Fibroblast of lung (primary cell): Measurements from ENCODE around the gene CASTOR2. TPM values are rescaled to one million over a fixed set of nuclear protein-coding genes. Genes with fewer than 3 reads are reported as not detected.

Experiments
- DNase-seq, 2 donors: peaks; one replicate each; pipeline versions ENCODE4 v3.0.0 to v3.0.0-alpha.2; 2010; ENCODE audit warnings: low read depth in 2 of 2
- H2AFZ ChIP-seq: 2 replicates; pipeline ENCODE4 v1.5.1; 2012; ENCODE audit warnings: low read length, control low read depth, inconsistent platforms
- H3K27ac ChIP-seq: 2 replicates; pipeline ENCODE4 v1.5.1; 2011; ENCODE audit warnings: low read length, control low read depth; ENCODE audit not compliant: insufficient read depth
- H3K27me3 ChIP-seq: 2 replicates; pipeline ENCODE4 v1.5.1; 2011; ENCODE audit warnings: mild to moderate bottlenecking, low read length; ENCODE audit not compliant: control insufficient read depth, insufficient read depth
- H3K36me3 ChIP-seq: 2 replicates; pipeline ENCODE4 v1.5.1; 2011; ENCODE audit warnings: low read length; ENCODE audit not compliant: control insufficient read depth, insufficient read depth
- H3K4me1 ChIP-seq: 2 replicates; pipeline ENCODE4 v1.5.1; 2011; ENCODE audit warnings: low read length; ENCODE audit not compliant: control insufficient read depth, insufficient read depth; ENCODE audit errors: extremely low read depth
- H3K4me2 ChIP-seq: 2 replicates; pipeline ENCODE4 v1.5.1; 2011; ENCODE audit warnings: low read length, control low read depth; ENCODE audit not compliant: insufficient read depth; ENCODE audit errors: extremely low read depth
- H3K4me3 ChIP-seq, 4 experiments: fragments of 200-600 bp in 1 of 4; sonication (generic) in 1 of 4; replicated peaks in 1 of 4; 2 replicates each; pipeline ENCODE4 v1.5.1; 2011 to 2016; ENCODE audit warnings: low read length in 4 of 4, low read depth in 3 of 4, mild to moderate bottlenecking in 3 of 4, control low read depth in 2 of 4, inconsistent platforms in 1 of 4, mixed read lengths in 1 of 4; ENCODE audit not compliant: insufficient read depth in 1 of 4; ENCODE audit errors: control extremely low read depth in 1 of 4
- H3K79me2 ChIP-seq: 2 replicates; pipeline ENCODE4 v1.5.1; 2012; ENCODE audit warnings: mild to moderate bottlenecking, low read length, inconsistent platforms; ENCODE audit not compliant: control insufficient read depth, insufficient read depth
- H3K9ac ChIP-seq: 2 replicates; pipeline ENCODE4 v1.5.1; 2011; ENCODE audit warnings: mild to moderate bottlenecking, low read length, control low read depth; ENCODE audit not compliant: insufficient read depth
- H3K9me3 ChIP-seq: 2 replicates; pipeline ENCODE4 v1.5.1; 2012; ENCODE audit warnings: low read depth, low read length; ENCODE audit not compliant: control insufficient read depth, insufficient read depth
- H4K20me1 ChIP-seq: 2 replicates; pipeline ENCODE4 v1.5.1; 2011; ENCODE audit warnings: low read length; ENCODE audit not compliant: control insufficient read depth, insufficient read depth; ENCODE audit errors: extremely low read depth
- EZH2 ChIP-seq: IDR thresholded peaks from 2 replicates; pipeline ENCODE4 v1.5.1; 2012; ENCODE audit warnings: low read length, control low read depth, mild to moderate bottlenecking; ENCODE audit errors: missing control alignments
- polyA plus RNA-seq, 2 donors: library from polyadenylated mRNA; depleted of rRNA in 1 of 2; stranded (reverse) in 1 of 2; unstranded in 1 of 2; fragments of >200 nt; gene quantifications; 2 replicates each; pipeline ENCODE4 v1.2.1, GENCODE V29; 2011 to 2012; ENCODE audit warnings: missing spikeins in 1 of 2
- total RNA-seq: library from RNA; depleted of rRNA; stranded (reverse); fragments of >200 nt; gene quantifications from 2 replicates; pipeline ENCODE4 v1.2.1, GENCODE V29; 2014
- TF ChIP-seq, protein P1 (sequence below), 2 donors: IDR thresholded peaks in 1 of 2; conservative IDR thresholded peaks in 1 of 2; 1 replicate in 1 of 2; 2 replicates in 1 of 2; pipeline ENCODE4 v1.5.1; 2011 to 2012; ENCODE audit warnings: low read length in 2 of 2, control low read depth in 1 of 2, inconsistent platforms in 1 of 2, low read depth in 1 of 2, mild to moderate bottlenecking in 1 of 2

The CASTOR2 gene
- total and polyA plus RNA-seq, 2 donors (not counting 1 experiment from before 2014, with no cell fraction given): 9.0 to 10.9 TPM

GRCh38 chr7:75042286-75042685, 77.8 kb downstream of the CASTOR2 start:
- H3K4me3 ChIP-seq: no peak overlapping the region
- no peak for DNase-seq
- H3K4me1 ChIP-seq: no peaks in the 10 kb centered on the region
- peak overlapping the region; percentile 5 for H3K4me2 ChIP-seq
- no peaks in the 10 kb centered on the region for H3K79me2 ChIP-seq
- H3K27ac ChIP-seq: no peak overlapping the region
- H3K9ac ChIP-seq: no peak overlapping the region
- no peak overlapping the region for H2AFZ ChIP-seq
- H3K9me3 ChIP-seq: no peaks in the 10 kb centered on the region
- no peaks in the 10 kb centered on the region for H4K20me1 ChIP-seq
- H3K36me3 ChIP-seq: peaks cover 11% of the 10 kb centered on the region
- no peaks in the 10 kb centered on the region for H3K27me3 ChIP-seq
- TF ChIP-seq, protein P1, sequence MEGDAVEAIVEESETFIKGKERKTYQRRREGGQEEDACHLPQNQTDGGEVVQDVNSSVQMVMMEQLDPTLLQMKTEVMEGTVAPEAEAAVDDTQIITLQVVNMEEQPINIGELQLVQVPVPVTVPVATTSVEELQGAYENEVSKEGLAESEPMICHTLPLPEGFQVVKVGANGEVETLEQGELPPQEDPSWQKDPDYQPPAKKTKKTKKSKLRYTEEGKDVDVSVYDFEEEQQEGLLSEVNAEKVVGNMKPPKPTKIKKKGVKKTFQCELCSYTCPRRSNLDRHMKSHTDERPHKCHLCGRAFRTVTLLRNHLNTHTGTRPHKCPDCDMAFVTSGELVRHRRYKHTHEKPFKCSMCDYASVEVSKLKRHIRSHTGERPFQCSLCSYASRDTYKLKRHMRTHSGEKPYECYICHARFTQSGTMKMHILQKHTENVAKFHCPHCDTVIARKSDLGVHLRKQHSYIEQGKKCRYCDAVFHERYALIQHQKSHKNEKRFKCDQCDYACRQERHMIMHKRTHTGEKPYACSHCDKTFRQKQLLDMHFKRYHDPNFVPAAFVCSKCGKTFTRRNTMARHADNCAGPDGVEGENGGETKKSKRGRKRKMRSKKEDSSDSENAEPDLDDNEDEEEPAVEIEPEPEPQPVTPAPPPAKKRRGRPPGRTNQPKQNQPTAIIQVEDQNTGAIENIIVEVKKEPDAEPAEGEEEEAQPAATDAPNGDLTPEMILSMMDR (conservative IDR thresholded peaks at IDR 0.05 in 1 of 2, IDR thresholded peaks at IDR 0.05 in 1 of 2; ENCODE audit: low read depth in 1 of 2, low read length in 2 of 2): no peak

DNA sequence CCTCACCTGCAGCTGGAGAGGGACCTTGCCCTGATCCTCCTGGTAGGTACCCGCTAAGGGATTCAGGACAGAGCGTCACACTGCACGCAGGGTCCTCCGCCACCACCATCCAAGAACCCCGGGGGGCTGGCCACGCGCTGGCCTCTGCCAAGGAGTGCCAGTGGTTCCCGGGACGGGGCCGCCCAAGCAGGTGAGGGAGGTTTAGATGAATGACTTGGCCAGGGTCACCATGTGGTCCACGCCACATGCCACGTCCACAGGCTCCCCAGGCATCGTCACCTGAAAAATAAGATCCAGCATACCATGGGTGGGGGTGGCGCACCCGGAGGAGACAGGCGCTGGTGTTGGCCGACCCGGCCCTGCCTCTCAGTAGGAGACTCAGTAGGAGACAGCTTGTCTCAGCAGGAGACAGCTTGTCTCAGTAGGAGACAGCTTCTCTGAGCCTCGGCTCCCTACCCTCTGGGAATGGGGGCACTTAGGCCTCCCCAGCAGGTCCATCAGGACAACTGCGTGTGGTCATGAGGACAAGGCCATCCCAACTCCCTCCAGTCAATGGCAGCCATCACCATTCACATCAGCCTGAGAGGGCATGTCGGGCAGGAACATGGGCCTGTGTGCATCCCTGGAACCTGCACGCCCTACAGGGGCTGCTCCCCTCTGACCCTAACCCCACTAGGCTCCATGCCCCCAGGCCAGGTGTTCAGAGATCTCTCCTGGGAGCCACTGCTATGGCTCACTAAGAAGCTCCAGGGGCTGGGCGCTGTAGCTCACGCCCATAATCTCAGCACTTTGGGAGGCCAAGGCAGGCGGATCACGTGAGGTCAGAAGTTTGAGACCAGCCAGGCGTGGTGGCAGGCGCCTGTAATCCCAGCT, 78.6 kb downstream of the CASTOR2 start:
- Histone ChIP-seq H3K36me3 (peaks cover 11% of the 10 kb centered on the region), H3K4me3 (no peak overlapping the region), H3K9ac (no peak overlapping the region), H3K9me3 (no peaks in the 10 kb centered on the region), H2AFZ (no peak overlapping the region), H3K27me3 (no peaks in the 10 kb centered on the region), H3K4me2 (no peak overlapping the region), H3K79me2 (no peaks in the 10 kb centered on the region), H3K27ac (no peak overlapping the region), H4K20me1 (no peaks in the 10 kb centered on the region), H3K4me1 (no peaks in the 10 kb centered on the region)
- DNase-seq: no peak
- TF ChIP-seq EZH2: no peak
- TF ChIP-seq, protein P1 (conservative IDR thresholded peaks at IDR 0.05 in 1 of 2, IDR thresholded peaks at IDR 0.05 in 1 of 2; ENCODE audit: low read depth in 1 of 2, low read length in 2 of 2): no peak

- TF ChIP-seq EZH2: no peak
- TF ChIP-seq, protein P1 (conservative IDR thresholded peaks at IDR 0.05 in 1 of 2, IDR thresholded peaks at IDR 0.05 in 1 of 2; ENCODE audit: low read depth in 1 of 2, low read length in 2 of 2): no peak
- Histone ChIP-seq H3K27me3 (no peaks in the 10 kb centered on the region), H3K4me3 (no peak overlapping the region), H3K4me2 (no peak overlapping the region), H3K9ac (no peak overlapping the region), H3K27ac (no peak overlapping the region), H3K9me3 (no peaks in the 10 kb centered on the region), H3K36me3 (peaks cover 14% of the 10 kb centered on the region), H3K79me2 (no peaks in the 10 kb centered on the region), H4K20me1 (no peaks in the 10 kb centered on the region), H2AFZ (no peak overlapping the region), H3K4me1 (no peaks in the 10 kb centered on the region)
- DNase-seq: no peak
Measured at GRCh38 chr7:75045881-75046280, 81.4 kb downstream of the CASTOR2 start.
